OCI-LY3 (cell line): ENCODE results near the gene MOB4.

Experiments used
- EZH2phosphoT487 ChIP-seq: fragments of 200-600 bp; shearing (Covaris generic); IDR thresholded peaks from 2 replicates; pipeline ENCODE4 v1.6.1; 2018; ENCODE audit warnings: antibody characterized with exemption, mixed run types, low read depth
- TF ChIP-seq, protein P1 (sequence below): fragments of 200-600, 300-600 bp; sonication (generic); IDR thresholded peaks from 2 replicates; pipeline ENCODE4 v1.5.1; 2014; ENCODE audit warnings: antibody characterized with exemption, low read length, low read depth

DNA sequence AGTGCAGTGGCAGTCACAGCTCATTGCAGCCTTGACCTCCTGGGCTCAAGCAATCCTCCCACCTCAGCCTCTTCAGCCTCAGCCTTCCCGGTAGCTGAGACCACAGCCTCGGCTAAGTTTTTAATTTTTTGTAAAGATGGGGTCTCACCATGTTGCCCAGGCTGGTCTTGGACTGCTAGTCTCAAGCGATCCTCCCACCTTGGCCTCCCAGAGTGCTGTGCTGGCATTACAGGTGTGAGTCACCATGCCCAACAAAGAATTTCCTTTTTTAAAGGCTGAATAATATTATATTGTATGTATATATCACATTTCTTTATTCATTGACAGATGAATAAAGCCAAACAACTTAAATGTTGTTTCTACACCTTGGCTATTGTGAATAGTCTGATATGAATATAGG, 42.5 kb downstream of the MOB4 start:
- TF ChIP-seq, protein P1, sequence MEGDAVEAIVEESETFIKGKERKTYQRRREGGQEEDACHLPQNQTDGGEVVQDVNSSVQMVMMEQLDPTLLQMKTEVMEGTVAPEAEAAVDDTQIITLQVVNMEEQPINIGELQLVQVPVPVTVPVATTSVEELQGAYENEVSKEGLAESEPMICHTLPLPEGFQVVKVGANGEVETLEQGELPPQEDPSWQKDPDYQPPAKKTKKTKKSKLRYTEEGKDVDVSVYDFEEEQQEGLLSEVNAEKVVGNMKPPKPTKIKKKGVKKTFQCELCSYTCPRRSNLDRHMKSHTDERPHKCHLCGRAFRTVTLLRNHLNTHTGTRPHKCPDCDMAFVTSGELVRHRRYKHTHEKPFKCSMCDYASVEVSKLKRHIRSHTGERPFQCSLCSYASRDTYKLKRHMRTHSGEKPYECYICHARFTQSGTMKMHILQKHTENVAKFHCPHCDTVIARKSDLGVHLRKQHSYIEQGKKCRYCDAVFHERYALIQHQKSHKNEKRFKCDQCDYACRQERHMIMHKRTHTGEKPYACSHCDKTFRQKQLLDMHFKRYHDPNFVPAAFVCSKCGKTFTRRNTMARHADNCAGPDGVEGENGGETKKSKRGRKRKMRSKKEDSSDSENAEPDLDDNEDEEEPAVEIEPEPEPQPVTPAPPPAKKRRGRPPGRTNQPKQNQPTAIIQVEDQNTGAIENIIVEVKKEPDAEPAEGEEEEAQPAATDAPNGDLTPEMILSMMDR: no peak
- no peak for TF ChIP-seq EZH2phosphoT487
